Testis (tissue), 2 donors: ENCODE results near the gene SPPL3.

Experiments used
- CTCF ChIP-seq, 3 experiments: fragments of 450-650 bp in 2 of 3; fragments of 200-600 bp in 1 of 3; sonication (generic) in 1 of 3; IDR thresholded peaks; one replicate each; pipeline ENCODE4 v1.5.1; 2016 to 2019; ENCODE audit warnings: antibody characterized with exemption in 3 of 3, mild to moderate bottlenecking in 2 of 3, moderate library complexity in 1 of 3
- POLR2A ChIP-seq: fragments of 450-650 bp; IDR thresholded peaks from one replicate; pipeline ENCODE4 v1.6.1; 2017; ENCODE audit warnings: antibody characterized with exemption, mild to moderate bottlenecking, moderate library complexity

GRCh38 chr12:120814203-120814902 is 89.8 kb downstream of the SPPL3 start:
- TF ChIP-seq CTCF (IDR thresholded peaks at IDR 0.05) (no peak), POLR2A (no peak)
